ENCODE results near the gene STIM2.
"Not testable (repeated sequence)": the region's sequence is repeated elsewhere in the genome, so short reads cannot be mapped to it uniquely, and the experiment has no call there.

The STIM2 gene

DNA sequence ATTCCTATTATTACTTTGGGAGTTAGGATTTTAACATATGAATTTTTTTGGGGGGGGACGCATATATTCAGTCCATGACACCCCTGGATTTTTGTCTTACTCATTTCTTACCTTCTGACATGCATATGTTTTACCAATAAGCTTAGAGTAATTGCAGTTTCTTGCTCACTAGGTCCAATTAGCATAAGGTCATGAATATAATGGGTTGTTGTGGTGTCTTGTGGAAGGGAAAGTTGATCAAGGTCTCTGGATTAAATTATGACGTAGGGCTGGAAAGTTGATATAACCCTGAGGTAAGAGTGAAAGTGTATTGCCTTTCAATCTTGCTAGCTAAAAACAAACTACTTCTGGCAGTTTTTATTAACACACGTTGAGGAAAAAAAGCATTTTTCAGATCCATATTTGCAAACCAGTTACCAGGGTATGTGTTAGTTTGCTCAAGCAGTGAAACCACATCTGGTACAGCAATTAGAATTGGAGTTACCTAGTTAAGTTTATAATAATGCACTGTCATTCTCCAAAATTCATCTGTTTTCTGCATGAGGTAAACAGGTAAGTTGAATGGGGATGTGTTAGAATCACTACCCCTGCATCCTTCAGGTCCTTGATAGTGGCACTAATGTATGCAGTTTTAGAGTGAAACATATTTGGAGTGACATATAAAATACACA lies 32.0 kb downstream of the STIM2 start:
- FAIRE-seq (peak; percentile 44), DNase-seq (ENCODE audit: extremely low spot score, insufficient read length, low read depth) (no peak)

- DNase-seq (ENCODE audit: extremely low spot score, insufficient read length, low read depth) = no peak
- no peak for FAIRE-seq
Measured at GRCh38 chr4:26893491-26893890, 32.9 kb downstream of the STIM2 start.

GRCh38 chr4:26894881-26895280 lies 34.2 kb downstream of the STIM2 start:
- DNase-seq (ENCODE audit: extremely low spot score, insufficient read length, low read depth); FAIRE-seq: not testable (repeated sequence)

- FAIRE-seq (peak; percentile 36), DNase-seq (ENCODE audit: extremely low spot score, insufficient read length, low read depth) (no peak)
Measured at GRCh38 chr4:26896636-26897035, 36.0 kb downstream of the STIM2 start.

GRCh38 chr4:26899991-26900390 lies 39.4 kb downstream of the STIM2 start:
- DNase-seq (ENCODE audit: extremely low spot score, insufficient read length, low read depth) (no peak), FAIRE-seq (no peak)

DNA sequence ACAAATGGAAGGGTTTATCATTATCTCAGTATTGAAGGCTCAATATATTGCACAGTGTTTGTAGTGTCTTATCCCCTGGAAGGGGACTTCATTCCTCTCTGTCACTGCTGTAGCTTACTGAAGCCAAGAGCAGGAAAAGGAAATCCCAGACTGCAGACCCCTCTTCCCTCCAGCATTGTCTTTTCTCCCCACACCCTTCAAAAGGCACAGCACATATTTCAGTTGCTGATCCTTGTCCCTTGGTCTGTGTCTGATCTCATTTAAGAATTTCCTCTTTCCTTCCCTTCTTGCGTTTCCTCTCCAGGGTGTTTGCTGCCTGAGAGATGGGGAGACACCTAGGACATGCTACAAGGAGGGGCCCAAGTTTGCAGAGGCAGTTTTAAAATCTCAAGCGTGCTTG lies 40.1 kb downstream of the STIM2 start:
- FAIRE-seq = no peak
- no peak for DNase-seq (ENCODE audit: extremely low spot score, insufficient read length, low read depth)

DNA sequence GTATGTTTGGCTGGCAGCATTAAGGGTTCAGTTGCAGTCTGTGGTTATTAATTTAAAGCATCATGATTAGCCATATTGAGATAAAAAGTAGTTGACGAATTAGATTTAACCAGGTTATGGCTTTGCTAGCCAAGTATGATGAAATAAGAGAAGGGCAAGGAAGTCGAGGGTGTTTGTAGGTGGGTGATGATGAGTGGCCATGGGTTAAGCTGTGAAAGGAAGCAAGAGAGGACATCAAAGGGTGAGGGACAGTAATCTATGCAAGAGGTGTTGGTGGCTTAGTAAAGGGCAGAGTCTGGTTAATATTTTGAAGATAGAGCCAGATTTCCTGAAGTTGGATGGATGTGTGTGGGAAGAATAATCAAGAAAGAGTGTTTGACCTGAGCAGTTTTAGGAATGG lies 44.5 kb downstream of the STIM2 start:
- FAIRE-seq = peak; percentile 53
- DNase-seq (ENCODE audit: extremely low spot score, insufficient read length, low read depth) = no peak

DNA sequence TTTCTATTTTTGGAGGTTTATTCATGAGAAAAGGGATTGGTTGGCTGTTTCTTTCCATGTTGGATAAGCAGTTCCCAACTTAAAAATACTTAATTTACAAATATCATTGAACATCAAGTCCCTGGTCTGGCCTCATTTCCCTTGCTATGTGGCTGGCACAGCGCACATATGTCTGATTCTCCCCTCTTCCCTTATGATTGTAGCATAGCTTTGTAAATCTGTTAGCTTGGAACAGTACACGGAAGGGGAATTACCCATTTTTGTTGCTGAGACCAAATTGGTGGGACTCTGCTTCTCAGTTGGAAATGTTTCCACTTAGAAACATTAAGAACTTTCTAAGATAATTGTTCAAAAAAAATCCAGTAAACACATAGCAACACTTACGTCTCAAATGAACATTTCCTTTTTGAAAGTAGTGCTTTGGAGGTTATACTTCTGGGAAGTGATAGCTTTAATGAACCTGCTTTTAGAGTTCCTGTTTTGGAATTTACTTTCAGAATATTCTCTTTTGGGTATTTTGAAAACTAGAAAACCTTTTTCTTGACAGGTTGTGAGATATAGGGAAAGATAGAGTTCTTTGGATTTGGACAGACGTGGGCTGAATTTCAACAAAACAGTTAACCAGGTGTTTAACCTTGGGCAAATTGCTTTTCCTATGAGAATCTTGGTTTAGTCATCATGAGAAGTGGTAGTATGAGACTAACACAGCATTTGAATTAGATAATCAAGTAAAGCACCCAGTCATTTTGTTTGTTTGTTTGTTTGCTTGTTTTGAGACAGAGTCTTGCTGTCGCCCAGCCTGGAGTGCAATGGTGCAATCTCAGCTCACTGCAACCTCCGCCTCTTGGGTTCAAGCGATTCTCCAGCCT lies 47.3 kb downstream of the STIM2 start:
- DNase-seq (ENCODE audit: extremely low spot score, insufficient read length, low read depth) (no peak), FAIRE-seq (peak; percentile 38)

- DNase-seq (ENCODE audit: extremely low spot score, insufficient read length, low read depth) (no peak), FAIRE-seq (no peak)
Measured at GRCh38 chr4:26909369-26909768, 48.7 kb downstream of the STIM2 start.

GRCh38 chr4:26911254-26911653 lies 50.6 kb downstream of the STIM2 start:
- DNase-seq (ENCODE audit: extremely low spot score, insufficient read length, low read depth) (no peak), FAIRE-seq (no peak)

GRCh38 chr4:26912069-26912468 lies 51.4 kb downstream of the STIM2 start:
- DNase-seq (ENCODE audit: extremely low spot score, insufficient read length, low read depth) (no peak), FAIRE-seq (no peak)

- FAIRE-seq = no peak
Measured at GRCh38 chr4:26912810-26913209, 52.2 kb downstream of the STIM2 start.

GRCh38 chr4:26916195-26916594 lies 55.6 kb downstream of the STIM2 start:
- FAIRE-seq (no peak), DNase-seq (ENCODE audit: extremely low spot score, insufficient read length, low read depth) (no peak)

More at GRCh38 chr4:26912810-26913209, 52.2 kb downstream of the STIM2 start:
- no peak for DNase-seq (ENCODE audit: extremely low spot score, insufficient read length, low read depth)

- DNase-seq (ENCODE audit: extremely low spot score, insufficient read length, low read depth) (no peak), FAIRE-seq (no peak)
Measured at GRCh38 chr4:26930964-26931363, 70.3 kb downstream of the STIM2 start.

DNA sequence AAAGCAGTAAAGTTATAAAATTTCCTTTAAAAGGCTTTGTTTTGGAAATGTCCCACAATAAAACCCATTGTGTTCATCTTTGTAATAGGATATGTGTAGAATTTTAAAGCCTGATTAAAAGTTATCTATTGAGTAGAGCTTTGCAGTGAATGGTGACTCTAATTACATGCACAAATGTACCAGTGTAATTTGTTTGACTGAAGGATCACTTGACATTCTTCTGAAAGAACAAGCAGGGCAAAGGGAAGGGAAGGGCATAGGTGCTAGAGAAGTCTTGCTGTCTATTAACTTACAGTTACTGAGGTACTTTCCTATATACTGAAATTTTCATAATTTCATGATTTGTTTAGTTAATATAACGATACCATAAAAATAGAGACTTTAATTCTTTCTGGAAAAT lies 70.8 kb downstream of the STIM2 start:
- no peak for DNase-seq (ENCODE audit: extremely low spot score, insufficient read length, low read depth)
- no peak for FAIRE-seq

GRCh38 chr4:26931966-26932365 lies 71.3 kb downstream of the STIM2 start:
- DNase-seq (ENCODE audit: extremely low spot score, insufficient read length, low read depth) (no peak), FAIRE-seq (no peak)

GRCh38 chr4:26935397-26935796 lies 74.8 kb downstream of the STIM2 start:
- DNase-seq (ENCODE audit: extremely low spot score, insufficient read length, low read depth) (no peak), FAIRE-seq (no peak)

- DNase-seq (ENCODE audit: extremely low spot score, insufficient read length, low read depth) (no peak), FAIRE-seq (no peak)
Measured at GRCh38 chr4:26936284-26937065, 75.8 kb downstream of the STIM2 start.

- FAIRE-seq = peak; percentile 78
- no peak for DNase-seq (ENCODE audit: extremely low spot score, insufficient read length, low read depth)
Measured at GRCh38 chr4:26937139-26937538, 76.5 kb downstream of the STIM2 start.

- no peak for DNase-seq (ENCODE audit: extremely low spot score, insufficient read length, low read depth)
- no peak for FAIRE-seq
Measured at GRCh38 chr4:26937567-26937966, 76.9 kb downstream of the STIM2 start.

DNA sequence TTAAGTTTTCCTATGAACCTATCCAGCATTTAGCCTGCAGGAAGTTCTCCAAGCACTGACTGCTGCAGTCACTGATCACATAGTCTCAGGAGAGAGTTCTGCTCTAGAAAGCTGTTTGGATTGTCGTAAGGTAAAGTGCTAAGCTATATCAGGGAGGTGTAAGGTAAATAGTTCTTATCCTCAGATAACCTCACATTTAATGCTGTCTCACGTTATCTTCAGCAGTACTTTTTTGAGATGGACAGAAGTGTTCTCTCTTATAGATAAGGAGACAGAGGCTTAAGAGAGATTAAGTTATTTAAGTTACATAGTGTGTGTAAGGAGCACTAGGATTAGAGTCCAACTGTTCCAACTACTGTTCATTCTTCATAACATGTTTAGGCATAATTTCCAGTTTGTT lies 77.9 kb downstream of the STIM2 start:
- DNase-seq (ENCODE audit: extremely low spot score, insufficient read length, low read depth) (no peak), FAIRE-seq (peak; percentile 57)

Measured in GM18507 (cell line).